WERI-Rb-1 (cell line): ENCODE measurements around the gene SRPK2.
"Not testable (repeated sequence)": the region's sequence is repeated elsewhere in the genome, so short reads cannot be mapped to it uniquely, and the experiment has no call there.

Experiments used
- DNase-seq: peaks from one replicate; pipeline ENCODE4 v3.0.0-alpha.2; 2020
- H3K27ac ChIP-seq: fragments of 250-450 bp; sonication (Bioruptor Pico); 2 replicates; pipeline ENCODE4 v1.5.1; 2020; ENCODE audit warnings: mild to moderate bottlenecking, moderate library complexity
- H3K27me3 ChIP-seq: fragments of 250-450 bp; sonication (Bioruptor Pico); 2 replicates; pipeline ENCODE4 v1.5.1; 2021; ENCODE audit warnings: mild to moderate bottlenecking, low read depth, moderate library complexity; ENCODE audit not compliant: insufficient read depth, severe bottlenecking
- H3K36me3 ChIP-seq: fragments of 250-450 bp; sonication (Bioruptor Pico); 2 replicates; pipeline ENCODE4 v1.5.1; 2020; ENCODE audit warnings: mild to moderate bottlenecking, moderate library complexity
- H3K4me3 ChIP-seq: 2 replicates; pipeline ENCODE4 v1.5.1; 2011; ENCODE audit warnings: low read depth, mild to moderate bottlenecking, control low read depth, low read length
- H3K9me3 ChIP-seq: fragments of 250-450 bp; sonication (Bioruptor Pico); 2 replicates; pipeline ENCODE4 v1.5.1; 2021; ENCODE audit warnings: mild to moderate bottlenecking, moderate library complexity; ENCODE audit not compliant: severe bottlenecking
- CTCF ChIP-seq: IDR thresholded peaks from 2 replicates; pipeline ENCODE4 v1.5.1; 2011; ENCODE audit warnings: low read depth, mild to moderate bottlenecking, control low read depth, inconsistent platforms, low read length

SRPK2 gene

GRCh38 chr7:105234886-105235285 is 153.8 kb downstream of the SRPK2 start:
- H3K36me3 ChIP-seq: no peaks in the 10 kb centered on the region
- TF ChIP-seq CTCF: no peak
- no peaks in the 10 kb centered on the region for H3K9me3 ChIP-seq
- H3K27me3 ChIP-seq: no peaks in the 10 kb centered on the region
- H3K4me3 ChIP-seq: no peak overlapping the region
- no peak overlapping the region for H3K27ac ChIP-seq
- DNase-seq: no peak

GRCh38 chr7:105232829-105233291 is 155.9 kb downstream of the SRPK2 start:
- H3K27me3 ChIP-seq, H3K36me3 ChIP-seq, H3K9me3 ChIP-seq, DNase-seq, H3K27ac ChIP-seq, H3K4me3 ChIP-seq: not testable (repeated sequence)

GRCh38 chr7:105230486-105230885 is 158.2 kb downstream of the SRPK2 start:
- DNase-seq: no peak
- Histone ChIP-seq H3K9me3 (no peaks in the 10 kb centered on the region), H3K4me3 (no peak overlapping the region), H3K27me3 (no peaks in the 10 kb centered on the region), H3K36me3 (no peaks in the 10 kb centered on the region), H3K27ac (no peak overlapping the region)
- TF ChIP-seq CTCF: no peak

GRCh38 chr7:105229641-105230040 is 159.1 kb downstream of the SRPK2 start:
- no peak overlapping the region for H3K27ac ChIP-seq
- no peaks in the 10 kb centered on the region for H3K36me3 ChIP-seq
- no peak overlapping the region for H3K4me3 ChIP-seq
- H3K9me3 ChIP-seq: no peaks in the 10 kb centered on the region
- no peaks in the 10 kb centered on the region for H3K27me3 ChIP-seq
- no peak for TF ChIP-seq CTCF
- no peak for DNase-seq

- Histone ChIP-seq H3K4me3 (no peak overlapping the region), H3K9me3 (no peaks in the 10 kb centered on the region), H3K27ac (no peak overlapping the region), H3K27me3 (no peaks in the 10 kb centered on the region), H3K36me3 (no peaks in the 10 kb centered on the region)
- no peak for TF ChIP-seq CTCF
- no peak for DNase-seq
Measured at GRCh38 chr7:105228555-105228954, 160.2 kb downstream of the SRPK2 start.

- TF ChIP-seq CTCF: no peak
- Histone ChIP-seq H3K27me3 (no peaks in the 10 kb centered on the region), H3K27ac (no peak overlapping the region), H3K9me3 (no peaks in the 10 kb centered on the region), H3K36me3 (no peaks in the 10 kb centered on the region), H3K4me3 (no peak overlapping the region)
- no peak for DNase-seq
Measured at GRCh38 chr7:105227391-105227790, 161.3 kb downstream of the SRPK2 start.
